ENCODE results near the gene CLDND1. TPM values are rescaled to one million over a fixed set of nuclear protein-coding genes. Genes with fewer than 3 reads are reported as not detected.

The CLDND1 gene
- total RNA-seq, 2 experiments from 2014 or later, result 190 to 198 TPM

DNA sequence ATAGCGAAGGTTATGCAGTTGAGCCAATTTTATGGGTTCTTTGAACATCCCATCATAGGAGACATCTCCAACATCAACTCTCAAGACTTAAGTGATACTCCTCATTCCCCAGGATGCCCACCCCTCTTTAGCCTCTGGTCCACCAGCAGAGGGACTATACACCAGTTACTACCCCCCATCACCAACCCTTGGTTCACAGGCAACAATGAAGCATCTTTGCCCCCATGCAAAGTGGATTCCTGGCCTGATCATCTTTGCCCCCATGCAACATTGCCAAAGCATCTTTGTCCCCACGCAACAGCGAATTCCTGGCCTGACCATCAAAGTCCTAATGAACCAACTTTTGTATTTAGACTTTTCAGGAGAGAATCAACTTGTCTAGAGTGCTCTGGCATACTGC lies 28.1 kb upstream of the CLDND1 start:
- intact Hi-C loops (cut with micrococcal nuclease), result no loop called here
- CTCF ChIA-PET, result interaction anchor here (0.8 to 1.9 kb wide), 3 partner anchors 9 to 37 kb away, joined by 3 to 6 read pairs (median 4); no protein-coding TSS in a partner anchor
- peak overlapping the region; percentile 59 for H3K27ac Mint-ChIP-seq
- POLR2A ChIA-PET, result interaction anchor here (1.0 to 13.9 kb wide), 4 partner anchors 13 to 28 kb away, joined by 3 to 204 read pairs (median 8); partner anchors contain the start of genes CLDND1 and GPR15
- H3K4me3 Mint-ChIP-seq, result no peak overlapping the region
- TF ChIP-seq, protein P1, sequence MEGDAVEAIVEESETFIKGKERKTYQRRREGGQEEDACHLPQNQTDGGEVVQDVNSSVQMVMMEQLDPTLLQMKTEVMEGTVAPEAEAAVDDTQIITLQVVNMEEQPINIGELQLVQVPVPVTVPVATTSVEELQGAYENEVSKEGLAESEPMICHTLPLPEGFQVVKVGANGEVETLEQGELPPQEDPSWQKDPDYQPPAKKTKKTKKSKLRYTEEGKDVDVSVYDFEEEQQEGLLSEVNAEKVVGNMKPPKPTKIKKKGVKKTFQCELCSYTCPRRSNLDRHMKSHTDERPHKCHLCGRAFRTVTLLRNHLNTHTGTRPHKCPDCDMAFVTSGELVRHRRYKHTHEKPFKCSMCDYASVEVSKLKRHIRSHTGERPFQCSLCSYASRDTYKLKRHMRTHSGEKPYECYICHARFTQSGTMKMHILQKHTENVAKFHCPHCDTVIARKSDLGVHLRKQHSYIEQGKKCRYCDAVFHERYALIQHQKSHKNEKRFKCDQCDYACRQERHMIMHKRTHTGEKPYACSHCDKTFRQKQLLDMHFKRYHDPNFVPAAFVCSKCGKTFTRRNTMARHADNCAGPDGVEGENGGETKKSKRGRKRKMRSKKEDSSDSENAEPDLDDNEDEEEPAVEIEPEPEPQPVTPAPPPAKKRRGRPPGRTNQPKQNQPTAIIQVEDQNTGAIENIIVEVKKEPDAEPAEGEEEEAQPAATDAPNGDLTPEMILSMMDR (IDR thresholded peaks at IDR 0.05), result no peak
- H3K4me1 Mint-ChIP-seq (ENCODE audit: low read depth), result peaks cover 65% of the 10 kb centered on the region
- DNase-seq (no peak), ATAC-seq (no peak)
- H3K27me3 Mint-ChIP-seq, result no peaks in the 10 kb centered on the region
- H3K9me3 Mint-ChIP-seq, result no peaks in the 10 kb centered on the region
- H3K36me3 Mint-ChIP-seq (ENCODE audit: low read depth), result peaks cover 32% of the 10 kb centered on the region

DNA sequence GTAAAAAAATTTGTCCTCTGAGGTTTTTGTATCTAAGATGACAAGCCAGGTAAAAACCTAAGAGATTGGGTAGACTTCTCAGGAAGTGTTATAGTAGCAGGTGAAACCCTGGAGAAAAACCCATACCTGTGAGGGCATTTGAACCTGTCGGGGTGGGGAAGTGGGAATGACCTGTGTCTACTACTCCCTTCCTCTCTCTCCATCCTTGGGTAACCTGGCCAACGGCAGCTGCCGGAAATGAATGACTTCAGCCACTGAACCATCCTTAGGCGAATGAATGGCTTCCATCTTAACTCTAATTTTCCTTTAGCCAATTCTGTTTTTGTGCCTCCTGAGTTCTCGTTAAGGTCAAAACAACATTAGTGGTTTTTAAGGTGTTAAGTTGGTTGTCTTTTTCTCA lies 25.8 kb upstream of the CLDND1 start:
- Mint-ChIP-seq H3K27me3 (no peaks in the 10 kb centered on the region), H3K4me1 (ENCODE audit: low read depth) (peaks cover 61% of the 10 kb centered on the region), H3K27ac (no peak overlapping the region), H3K36me3 (ENCODE audit: low read depth) (peaks cover 25% of the 10 kb centered on the region), H3K9me3 (no peaks in the 10 kb centered on the region), H3K4me3 (no peak overlapping the region)
- TF ChIP-seq, protein P1 (IDR thresholded peaks at IDR 0.05), result no peak
- intact Hi-C loops (cut with micrococcal nuclease), result no loop called here
- POLR2A ChIA-PET, result interaction anchor here (1.1 to 13.9 kb wide), 3 partner anchors 11 to 34 kb away, joined by 3 to 204 read pairs (median 4); partner anchors contain the start of genes CLDND1 and GPR15
- ATAC-seq (no peak), DNase-seq (no peak)
- CTCF ChIA-PET, result interaction anchor here (1.5 kb wide), 1 partner anchor 24 kb away, joined by 3 read pairs; no protein-coding TSS in a partner anchor

DNA sequence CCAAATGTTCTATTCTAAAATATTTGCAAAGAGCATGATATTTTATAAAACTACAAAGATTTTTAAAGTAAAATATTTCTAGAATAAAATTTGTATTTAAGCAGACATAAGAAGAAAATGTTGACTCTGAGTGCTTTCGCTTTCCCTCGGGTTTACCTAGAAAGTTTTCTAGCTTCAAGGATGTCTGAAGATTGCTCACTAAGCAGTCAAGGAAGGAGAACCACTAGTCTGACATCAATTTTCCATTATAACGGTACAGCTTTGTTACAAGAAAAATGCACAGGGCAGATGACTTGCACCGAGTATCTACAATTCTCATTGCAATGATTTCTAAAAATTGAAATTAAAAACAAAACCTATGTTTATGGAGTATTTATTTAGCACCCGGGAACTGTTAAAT lies 23.2 kb upstream of the CLDND1 start:
- H3K27me3 Mint-ChIP-seq, result no peaks in the 10 kb centered on the region
- TF ChIP-seq, protein P1 (IDR thresholded peaks at IDR 0.05), result no peak
- ATAC-seq (peak; percentile 86), DNase-seq (no peak)
- H3K27ac Mint-ChIP-seq, result peak overlapping the region; percentile 91
- H3K4me3 Mint-ChIP-seq, result peak overlapping the region; percentile 45
- CTCF ChIA-PET, result interaction anchor here (1.3 to 1.8 kb wide), 5 partner anchors 9 to 202 kb away, joined by 3 to 7 read pairs (median 4); no protein-coding TSS in a partner anchor
- POLR2A ChIA-PET, result interaction anchor here (0.7 to 13.9 kb wide), 4 partner anchors 8 to 29 kb away, joined by 3 to 204 read pairs (median 4); partner anchors contain the start of gene GPR15
- intact Hi-C loops (cut with micrococcal nuclease), result no loop called here
- peaks cover 19% of the 10 kb centered on the region for H3K36me3 Mint-ChIP-seq (ENCODE audit: low read depth)
- peaks cover 62% of the 10 kb centered on the region for H3K4me1 Mint-ChIP-seq (ENCODE audit: low read depth)
- H3K9me3 Mint-ChIP-seq, result peaks cover 1% of the 10 kb centered on the region

DNA sequence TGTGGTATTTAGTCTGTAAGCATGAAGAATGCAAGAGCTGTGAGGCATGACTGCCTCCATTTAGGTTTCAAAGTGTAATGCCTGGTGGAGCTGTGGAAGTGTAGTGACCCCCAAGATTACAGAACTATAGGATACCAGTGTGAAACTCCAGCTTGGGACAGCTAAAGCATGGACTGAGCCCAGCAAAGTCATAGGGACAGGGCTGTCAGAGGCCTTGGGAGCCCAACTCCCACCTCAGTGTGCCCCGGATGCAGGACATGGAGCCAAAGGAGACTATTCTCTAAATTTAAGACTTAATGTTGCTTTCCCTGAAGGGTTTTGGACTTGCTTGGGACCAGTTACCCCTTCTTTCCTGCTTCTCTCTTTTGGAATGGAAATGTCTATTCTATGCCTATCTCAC lies 19.9 kb upstream of the CLDND1 start:
- intact Hi-C loops (cut with micrococcal nuclease), result no loop called here
- POLR2A ChIA-PET, result interaction anchor here (1.0 to 13.1 kb wide), 5 partner anchors 9 to 31 kb away, joined by 3 to 204 read pairs (median 3); no protein-coding TSS in a partner anchor
- peaks cover 61% of the 10 kb centered on the region for H3K4me1 Mint-ChIP-seq (ENCODE audit: low read depth)
- CTCF ChIA-PET, result interaction anchor here (1.0 to 1.5 kb wide), 2 partner anchors 9 to 30 kb away, joined by 4 to 5 read pairs; no protein-coding TSS in a partner anchor
- peaks cover 1% of the 10 kb centered on the region for H3K9me3 Mint-ChIP-seq
- no peak overlapping the region for H3K4me3 Mint-ChIP-seq
- DNase-seq, result no peak
- H3K27me3 Mint-ChIP-seq, result no peaks in the 10 kb centered on the region
- TF ChIP-seq, protein P1 (IDR thresholded peaks at IDR 0.05), result no peak
- H3K27ac Mint-ChIP-seq, result no peak overlapping the region
- peaks cover 10% of the 10 kb centered on the region for H3K36me3 Mint-ChIP-seq (ENCODE audit: low read depth)
- no peak for ATAC-seq

DNA sequence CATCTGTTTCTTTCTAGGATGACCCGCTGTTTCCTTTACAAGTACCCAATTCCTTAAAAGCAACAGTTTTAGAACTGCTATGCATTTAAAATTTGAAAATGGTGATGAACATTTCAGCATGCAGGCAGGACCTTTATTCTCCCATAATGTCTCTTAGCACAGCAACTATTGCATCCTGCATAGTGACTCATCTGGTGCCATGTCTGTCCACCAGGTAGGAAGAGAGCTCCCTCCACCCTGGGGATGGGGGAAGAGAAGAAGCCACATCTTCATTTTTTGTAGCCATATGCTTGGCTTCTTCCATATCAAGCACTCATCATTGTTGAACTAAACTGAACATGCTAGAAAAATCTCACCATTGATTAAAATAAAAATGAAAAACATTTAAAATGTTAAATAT lies 19.0 kb upstream of the CLDND1 start:
- Mint-ChIP-seq H3K4me1 (ENCODE audit: low read depth) (peaks cover 68% of the 10 kb centered on the region), H3K9me3 (peaks cover 1% of the 10 kb centered on the region), H3K27me3 (no peaks in the 10 kb centered on the region), H3K36me3 (ENCODE audit: low read depth) (peaks cover 10% of the 10 kb centered on the region), H3K27ac (peak overlapping the region; percentile 61), H3K4me3 (no peak overlapping the region)
- TF ChIP-seq, protein P1 (IDR thresholded peaks at IDR 0.05), result no peak
- DNase-seq, result no peak
- ATAC-seq, result no peak
- CTCF ChIA-PET, result interaction anchor here (0.8 to 1.5 kb wide), 2 partner anchors 10 to 25 kb away, joined by 3 to 4 read pairs; no protein-coding TSS in a partner anchor
- intact Hi-C loops (cut with micrococcal nuclease), result loop anchor here (2.0 kb wide), 1 partner anchor 19 kb away; the partner anchor contains the start of gene CLDND1
- POLR2A ChIA-PET, result interaction anchor here (1.1 to 13.1 kb wide), 4 partner anchors 9 to 30 kb away, joined by 3 to 204 read pairs (median 4); no protein-coding TSS in a partner anchor

Data from activated CD8-positive, alpha-beta T cell treated with anti-CD3 and anti-CD28 coated beads for 36 hours (primary cell).